ENCODE measurements around the gene LNX1. TPM values are rescaled to one million over a fixed set of nuclear protein-coding genes. Genes with fewer than 3 reads are reported as not detected.

LNX1 gene
- 2.9 and 7.6 TPM in 2 replicates for total RNA-seq

DNA sequence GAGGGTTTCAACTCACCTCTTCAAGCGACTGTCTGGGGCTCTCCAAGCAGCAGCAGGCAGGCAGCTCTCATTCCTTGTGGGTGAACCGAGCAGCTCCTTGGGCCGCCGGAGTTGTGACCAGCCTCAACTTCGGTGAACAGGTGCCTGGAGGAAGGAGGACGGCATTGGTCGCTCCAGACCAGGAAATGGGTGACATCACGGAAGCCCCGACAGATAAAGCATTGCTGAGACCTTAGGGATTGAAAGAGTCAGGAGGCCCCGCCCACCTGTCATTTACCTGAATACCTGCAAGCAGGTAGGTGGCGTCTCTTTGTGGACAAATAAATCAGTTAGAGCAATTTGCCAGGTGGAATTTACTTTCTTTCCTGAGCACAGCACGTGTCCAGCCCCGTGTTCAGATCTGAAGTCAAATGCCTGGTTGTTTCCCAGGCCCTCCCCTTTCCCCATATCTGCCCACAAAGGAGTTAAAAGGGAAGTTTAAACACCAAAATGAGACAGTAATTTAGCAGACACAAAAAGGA, at the start of gene LNX1:
TSS of gene LNX1 (minus strand) at position 115 of the 521 bp plus-strand sequence. CDS start 17,484 bp downstream, outside the sequence.

Other genes with a start within 250 kb of the LNX1 start
- 18.6 and 27.2 TPM in 2 replicates for gene SCFD2, start 225.4 kb downstream of the LNX1 start, total RNA-seq
- gene FIP1L1, start 213.8 kb downstream of the LNX1 start, total RNA-seq, result 30.3 and 43.9 TPM in 2 replicates

Data from cardiac atrium fibroblast (primary cell).